OCI-LY7 (cell line): ENCODE data around the gene NAA60.

ENCODE experiments used
- CTCF ChIP-seq: fragments of 200-600 bp; sonication (generic); conservative IDR thresholded peaks from 2 replicates; pipeline ENCODE4 v1.5.1; 2014; ENCODE audit warnings: mild to moderate bottlenecking, antibody characterized with exemption, low read length, moderate library complexity, mixed read lengths
- EZH2phosphoT487 ChIP-seq: fragments of 200-600 bp; sonication (generic); IDR thresholded peaks from 2 replicates; pipeline ENCODE4 v1.6.1; 2018; ENCODE audit warnings: low read depth, borderline replicate concordance, mild to moderate bottlenecking, mixed run types, antibody characterized with exemption, low read length, moderate library complexity, mixed read lengths

DNA sequence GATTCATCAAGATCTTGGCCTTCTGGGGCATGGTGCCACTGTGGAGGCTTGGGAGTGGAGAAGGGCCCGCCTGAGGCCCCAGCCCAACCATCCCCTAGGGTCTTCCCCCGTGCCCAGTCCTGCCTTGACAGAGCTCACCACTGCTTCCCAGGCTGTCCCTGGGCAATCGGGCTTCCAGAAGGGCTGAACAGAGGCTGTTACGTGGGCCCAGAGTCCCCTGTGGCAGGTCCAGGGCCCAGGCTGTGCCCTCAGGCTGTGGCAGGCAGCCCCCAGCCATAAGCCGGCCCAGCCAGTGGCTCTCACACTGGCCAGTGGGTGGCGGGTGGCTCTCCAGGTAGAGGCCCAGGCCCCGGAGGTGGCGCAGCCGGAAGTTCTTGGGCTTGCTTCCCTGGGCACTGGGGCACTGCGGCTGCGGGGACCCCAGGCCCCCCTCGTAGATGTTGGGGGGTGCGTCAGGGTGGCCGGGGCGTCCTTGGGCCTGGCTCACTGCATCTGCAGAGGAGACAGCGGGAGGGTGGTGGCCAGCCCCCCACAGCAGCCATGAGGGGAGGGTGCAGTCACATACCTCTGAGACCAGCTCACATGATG is 51.0 kb downstream of the NAA60 start:
- TF ChIP-seq CTCF (no peak), EZH2phosphoT487 (no peak)
